Ascending aorta (tissue), 2 donors: ENCODE measurements around the gene LDLRAD4. TPM values are rescaled to one million over a fixed set of nuclear protein-coding genes. Genes with fewer than 3 reads are reported as not detected.
A peak's percentile ranks its signal among the peaks of the same experiment; 100 is the strongest.
"Not testable (repeated sequence)": the region's sequence is repeated elsewhere in the genome, so short reads cannot be mapped to it uniquely, and the experiment has no call there.

ENCODE experiments used
- DNase-seq, 2 donors: peaks; one replicate each; pipeline ENCODE4 v3.0.0-alpha.2; 2019; ENCODE audit warnings: low spot score in 2 of 2
- H3K27ac ChIP-seq, 2 donors: fragments of 200-600 bp; sonication (generic); one replicate each; pipeline ENCODE4 v1.5.1; 2016 to 2017; ENCODE audit warnings: mild to moderate bottlenecking in 1 of 2
- H3K27me3 ChIP-seq: fragments of 200-600 bp; sonication (generic); one replicate; pipeline ENCODE4 v1.5.1; 2017
- H3K36me3 ChIP-seq, 2 donors: fragments of 200-600 bp; sonication (generic); one replicate each; pipeline ENCODE4 v1.5.1; 2016
- H3K4me1 ChIP-seq, 2 donors: fragments of 200-600 bp; sonication (generic); one replicate each; pipeline ENCODE4 v1.5.1; 2016 to 2017; ENCODE audit warnings: mild to moderate bottlenecking in 1 of 2
- H3K4me3 ChIP-seq, 2 donors: fragments of 200-600 bp; sonication (generic); one replicate each; pipeline ENCODE4 v1.5.1; 2016 to 2017; ENCODE audit warnings: mild to moderate bottlenecking in 1 of 2
- H3K9me3 ChIP-seq, 2 donors: fragments of 200-600 bp; sonication (generic); one replicate each; pipeline ENCODE4 v1.5.1; 2016
- CTCF ChIP-seq, 3 experiments: fragments of 200-600 bp in 2 of 3; fragments of 450-650 bp in 1 of 3; sonication (generic) in 2 of 3; IDR thresholded peaks; one replicate each; pipeline ENCODE4 v1.5.1; 2016 to 2019; ENCODE audit warnings: antibody characterized with exemption in 3 of 3, mild to moderate bottlenecking in 1 of 3, moderate library complexity in 1 of 3
- intact Hi-C: fragments of 100-400 bp; cut with DNase I; formaldehyde crosslinking; loops from one replicate; pipeline ENCODE4 v1.15.1; 2023
- total RNA-seq: library from RNA; depleted of rRNA; stranded (reverse); fragments of >200 nt; gene quantifications from one replicate; pipeline ENCODE4 v1.1.0, GENCODE V29; 2016

The LDLRAD4 gene
- total RNA-seq, 1 donor from 2014 or later = 21.0 TPM

- Histone ChIP-seq H3K4me1 (peaks cover 0 to 13% of the 10 kb centered on the region in 2 donors), H3K36me3 (no peaks in the 10 kb centered on the region), H3K27me3 (no peaks in the 10 kb centered on the region), H3K4me3 (no peak overlapping the region), H3K9me3 (no peaks in the 10 kb centered on the region), H3K27ac (peak overlapping the region; percentile 51 to 65)
- peak in 1 of 2 donors; percentile 72 for DNase-seq
- intact Hi-C loops = no loop called here
- no peak for TF ChIP-seq CTCF (IDR thresholded peaks at IDR 0.05)
These were observed 252.8 kb downstream of the LDLRAD4 start for GRCh38 chr18:13471198-13471845.

DNA sequence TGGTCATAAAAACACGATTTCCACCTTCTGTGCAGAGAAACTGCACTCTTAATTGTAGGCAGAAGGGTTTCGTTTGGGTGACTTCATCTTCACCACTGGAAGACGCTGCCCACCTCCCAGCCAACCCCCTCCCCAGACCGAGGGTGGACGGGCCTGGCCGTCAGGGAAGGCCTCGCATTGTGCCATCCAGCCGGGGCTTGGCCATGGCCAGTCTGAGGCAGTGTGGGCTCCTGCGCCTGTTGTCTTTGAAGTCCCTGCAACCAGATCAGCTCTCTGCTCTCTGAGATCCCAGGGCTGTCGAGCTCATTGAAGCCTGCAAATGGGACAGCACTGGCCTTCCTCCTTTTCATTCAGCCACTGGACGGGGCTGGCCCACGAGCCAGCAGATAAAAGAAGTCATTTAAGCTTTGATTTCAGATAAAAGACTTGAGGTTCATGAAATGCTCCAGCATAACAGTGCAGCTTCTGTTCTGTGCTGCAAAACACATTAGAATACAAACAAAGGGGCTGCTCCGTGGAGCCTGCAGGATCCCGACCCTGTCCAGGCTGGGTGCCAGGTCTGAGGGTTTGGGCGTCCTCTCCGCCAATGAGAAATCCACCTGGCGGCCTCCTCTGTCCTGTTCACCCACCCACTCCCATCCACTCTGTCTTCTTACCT, 253.5 kb downstream of the LDLRAD4 start:
- Histone ChIP-seq H3K4me1 (peaks cover 0 to 13% of the 10 kb centered on the region in 2 donors), H3K4me3 (no peak overlapping the region), H3K9me3 (no peaks in the 10 kb centered on the region), H3K27me3 (no peaks in the 10 kb centered on the region), H3K27ac (peak overlapping the region; percentile 51 to 65), H3K36me3 (no peaks in the 10 kb centered on the region)
- intact Hi-C loops = no loop called here
- no peak for TF ChIP-seq CTCF (IDR thresholded peaks at IDR 0.05)
- DNase-seq = peak in 1 of 2 donors; percentile 58

DNA sequence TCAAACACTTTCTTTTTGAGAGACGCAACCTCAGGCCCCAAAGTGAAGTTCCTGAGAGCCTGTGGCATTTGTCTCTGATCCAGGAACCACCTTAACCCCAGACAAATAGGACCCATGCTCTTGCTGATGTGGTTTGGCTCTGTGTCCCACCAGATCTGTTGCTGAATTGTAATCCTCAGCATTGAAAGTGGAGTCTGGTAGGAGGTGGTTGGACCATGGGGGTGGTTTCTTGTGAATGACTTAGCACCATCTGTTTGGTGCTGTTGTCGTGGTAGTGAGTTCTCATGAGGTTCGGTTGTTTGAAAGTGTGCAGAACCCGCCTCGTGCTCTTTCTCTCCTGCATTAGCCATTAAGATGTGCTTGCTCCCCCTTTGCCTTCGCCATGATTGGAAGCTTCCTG, 255.2 kb downstream of the LDLRAD4 start:
- no peaks in the 10 kb centered on the region for H3K27me3 ChIP-seq
- intact Hi-C loops = no loop called here
- H3K4me3 ChIP-seq = no peak overlapping the region
- peaks cover 0 to 13% of the 10 kb centered on the region in 2 donors for H3K4me1 ChIP-seq
- H3K27ac ChIP-seq = no peak overlapping the region
- peak in 1 of 2 donors; percentile 16 for DNase-seq
- no peak for TF ChIP-seq CTCF (IDR thresholded peaks at IDR 0.05)
- H3K9me3 ChIP-seq = no peaks in the 10 kb centered on the region
- no peaks in the 10 kb centered on the region for H3K36me3 ChIP-seq

- peak in 1 of 2 donors; percentile 55 for DNase-seq
- H3K27ac ChIP-seq = peak overlapping the region; percentile 59 to 73
- no peaks in the 10 kb centered on the region for H3K9me3 ChIP-seq
- no peaks in the 10 kb centered on the region for H3K36me3 ChIP-seq
- H3K27me3 ChIP-seq = no peaks in the 10 kb centered on the region
- H3K4me3 ChIP-seq = no peak overlapping the region
- intact Hi-C loops = no loop called here
- TF ChIP-seq CTCF (IDR thresholded peaks at IDR 0.05) = no peak
- H3K4me1 ChIP-seq = peaks cover 0 to 13% of the 10 kb centered on the region in 2 donors
These were observed 255.8 kb downstream of the LDLRAD4 start for GRCh38 chr18:13474336-13474735.

GRCh38 chr18:13474907-13475545, 256.5 kb downstream of the LDLRAD4 start:
- peak overlapping the region; percentile 59 to 73 for H3K27ac ChIP-seq
- no peaks in the 10 kb centered on the region for H3K9me3 ChIP-seq
- H3K4me1 ChIP-seq = peaks cover 0 to 13% of the 10 kb centered on the region in 2 donors
- no peak for TF ChIP-seq CTCF (IDR thresholded peaks at IDR 0.05)
- DNase-seq = peak in 1 of 2 donors; percentile 66
- H3K4me3 ChIP-seq = no peak overlapping the region
- no peaks in the 10 kb centered on the region for H3K36me3 ChIP-seq
- intact Hi-C loops = no loop called here
- H3K27me3 ChIP-seq = no peaks in the 10 kb centered on the region

GRCh38 chr18:13476312-13476711, 257.8 kb downstream of the LDLRAD4 start:
- H3K4me3 ChIP-seq, H3K36me3 ChIP-seq, H3K9me3 ChIP-seq, intact Hi-C loops, H3K27me3 ChIP-seq: not testable (repeated sequence)
- Histone ChIP-seq H3K27ac (peak overlapping the region; percentile 59 to 73), H3K4me1 (peaks cover 0 to 13% of the 10 kb centered on the region in 2 donors)
- DNase-seq = peak in 1 of 2 donors; percentile 28
